Transverse colon (tissue), 4 donors: ENCODE data around the gene KLHDC7B. TPM values are rescaled to one million over a fixed set of nuclear protein-coding genes. Genes with fewer than 3 reads are reported as not detected.

Experiments used
- DNase-seq: peaks from one replicate; pipeline ENCODE4 v3.0.0-alpha.2; 2019
- H3K27ac ChIP-seq, 4 donors: fragments of 200-600 bp; sonication (generic); 2 replicates each; pipeline ENCODE4 v1.5.1; 2016 to 2018; ENCODE audit warnings: inconsistent platforms in 4 of 4
- H3K27me3 ChIP-seq: fragments of 200-600 bp; sonication (generic); 2 replicates; pipeline ENCODE4 v1.5.1; 2017; ENCODE audit warnings: inconsistent platforms
- H3K36me3 ChIP-seq, 4 donors: fragments of 200-600 bp; sonication (generic); 2 replicates each; pipeline ENCODE4 v1.5.1; 2017 to 2019; ENCODE audit warnings: inconsistent platforms in 4 of 4
- H3K4me1 ChIP-seq, 4 donors: fragments of 200-600 bp; sonication (generic); 2 replicates each; pipeline ENCODE4 v1.5.1; 2017 to 2020; ENCODE audit warnings: inconsistent platforms in 4 of 4
- H3K4me3 ChIP-seq, 4 donors: fragments of 200-600 bp; sonication (generic); 1 replicate in 1 of 4; 2 replicates in 3 of 4; pipeline versions ENCODE4 v1.5.1 to v1.6.1; 2017 to 2019; ENCODE audit warnings: inconsistent platforms in 4 of 4
- H3K9me3 ChIP-seq, 2 donors: fragments of 200-600 bp; sonication (generic); 2 replicates each; pipeline ENCODE4 v1.5.1; 2017 to 2019; ENCODE audit warnings: inconsistent platforms in 2 of 2
- EP300 ChIP-seq: sonication (generic); formaldehyde crosslinking; IDR thresholded peaks from one replicate; pipeline ENCODE4 v1.6.1; 2017; ENCODE audit warnings: antibody characterized with exemption, low read depth
- POLR2A ChIP-seq: fragments of 450-650 bp; IDR thresholded peaks from one replicate; pipeline ENCODE4 v1.6.1; 2016; ENCODE audit warnings: antibody characterized with exemption, mild to moderate bottlenecking, moderate library complexity
- POLR2AphosphoS5 ChIP-seq, 3 donors: sonication (generic); formaldehyde crosslinking; IDR thresholded peaks; one replicate each; pipeline ENCODE4 v1.6.1; 2016; ENCODE audit warnings: antibody characterized with exemption in 3 of 3
- WGBS, 2 donors: methylation state at CpG; one replicate each; pipeline ENCODE4 v1.1.5; 2018; ENCODE audit warnings: low coverage in 1 of 2; 5-methylcytosine and 5-hydroxymethylcytosine counted together
- in situ Hi-C, 4 donors: fragments of 200-750 bp; cut with MboI; loops; one replicate each; pipeline versions ENCODE4 v1.15.0 to v1.15.1; 2017; ENCODE audit warnings: low sequenced_read_pairs in 3 of 4, low pct_ligation_motif_present in 1 of 4, low pct_unique_long_range_greater_than_20kb in 1 of 4
- intact Hi-C: fragments of 100-400 bp; cut with DNase I; formaldehyde crosslinking; loops from one replicate; pipeline ENCODE4 v1.15.1; 2023; ENCODE audit warnings: low total_unique reads
- total RNA-seq, 4 donors: library from RNA; depleted of rRNA; stranded (reverse); fragments of >200 nt; gene quantifications; one replicate each; pipeline ENCODE4 v1.1.0, GENCODE V29; 2016
- TF ChIP-seq, protein P1 (sequence below), 5 experiments: fragments of 200-600 bp in 3 of 5; fragments of 450-650 bp in 2 of 5; sonication (generic) in 3 of 5; IDR thresholded peaks; 1 replicate in 2 of 5; 2 replicates in 3 of 5; pipeline ENCODE4 v1.5.1; 2016 to 2017; ENCODE audit warnings: antibody characterized with exemption in 5 of 5, inconsistent platforms in 3 of 5, mild to moderate bottlenecking in 2 of 5, moderate library complexity in 1 of 5

The KLHDC7B gene
- total RNA-seq, 4 donors from 2014 or later: 0.14 to 1.5 (median 0.32) TPM; not detected in 1

DNA sequence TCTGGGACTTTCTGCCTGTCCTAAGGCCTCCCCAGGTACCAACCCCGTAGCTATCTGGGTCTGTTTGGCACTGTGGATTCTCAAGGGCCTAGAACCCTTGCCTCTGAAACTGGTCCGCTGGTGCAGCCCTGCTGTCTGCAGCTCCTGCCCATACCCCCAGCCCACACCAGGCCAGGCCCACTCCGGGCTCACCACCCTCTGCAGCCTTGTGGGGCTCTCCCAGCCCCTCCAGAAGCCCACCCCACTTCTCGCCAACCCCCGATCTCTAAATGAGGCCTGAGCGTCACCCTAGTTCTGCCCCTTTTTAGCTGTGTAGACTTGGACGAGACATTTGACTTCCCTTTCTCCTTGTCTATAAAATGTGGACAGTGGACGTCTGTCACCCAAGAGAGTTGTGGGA is 4.7 kb downstream of the KLHDC7B start:
- 88 to 94% methylated on average over 5 to 8 of the region's 8 CpGs for WGBS, 2 donors
- in situ Hi-C loops (no loop called here), intact Hi-C loops (no loop called here)
- Histone ChIP-seq H3K27me3 (peaks cover 43% of the 10 kb centered on the region), H3K4me3 (no peak overlapping the region), H3K4me1 (peaks cover 4 to 19% (median 14%) of the 10 kb centered on the region in 4 donors), H3K9me3 (no peaks in the 10 kb centered on the region), H3K36me3 (no peaks in the 10 kb centered on the region), H3K27ac (no peak overlapping the region)
- no peak for TF ChIP-seq POLR2A
- no peak for TF ChIP-seq POLR2AphosphoS5 (IDR thresholded peaks at IDR 0.05)
- TF ChIP-seq, protein P1, sequence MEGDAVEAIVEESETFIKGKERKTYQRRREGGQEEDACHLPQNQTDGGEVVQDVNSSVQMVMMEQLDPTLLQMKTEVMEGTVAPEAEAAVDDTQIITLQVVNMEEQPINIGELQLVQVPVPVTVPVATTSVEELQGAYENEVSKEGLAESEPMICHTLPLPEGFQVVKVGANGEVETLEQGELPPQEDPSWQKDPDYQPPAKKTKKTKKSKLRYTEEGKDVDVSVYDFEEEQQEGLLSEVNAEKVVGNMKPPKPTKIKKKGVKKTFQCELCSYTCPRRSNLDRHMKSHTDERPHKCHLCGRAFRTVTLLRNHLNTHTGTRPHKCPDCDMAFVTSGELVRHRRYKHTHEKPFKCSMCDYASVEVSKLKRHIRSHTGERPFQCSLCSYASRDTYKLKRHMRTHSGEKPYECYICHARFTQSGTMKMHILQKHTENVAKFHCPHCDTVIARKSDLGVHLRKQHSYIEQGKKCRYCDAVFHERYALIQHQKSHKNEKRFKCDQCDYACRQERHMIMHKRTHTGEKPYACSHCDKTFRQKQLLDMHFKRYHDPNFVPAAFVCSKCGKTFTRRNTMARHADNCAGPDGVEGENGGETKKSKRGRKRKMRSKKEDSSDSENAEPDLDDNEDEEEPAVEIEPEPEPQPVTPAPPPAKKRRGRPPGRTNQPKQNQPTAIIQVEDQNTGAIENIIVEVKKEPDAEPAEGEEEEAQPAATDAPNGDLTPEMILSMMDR (IDR thresholded peaks at IDR 0.05): no peak
- TF ChIP-seq EP300: no peak
- no peak for DNase-seq

DNA sequence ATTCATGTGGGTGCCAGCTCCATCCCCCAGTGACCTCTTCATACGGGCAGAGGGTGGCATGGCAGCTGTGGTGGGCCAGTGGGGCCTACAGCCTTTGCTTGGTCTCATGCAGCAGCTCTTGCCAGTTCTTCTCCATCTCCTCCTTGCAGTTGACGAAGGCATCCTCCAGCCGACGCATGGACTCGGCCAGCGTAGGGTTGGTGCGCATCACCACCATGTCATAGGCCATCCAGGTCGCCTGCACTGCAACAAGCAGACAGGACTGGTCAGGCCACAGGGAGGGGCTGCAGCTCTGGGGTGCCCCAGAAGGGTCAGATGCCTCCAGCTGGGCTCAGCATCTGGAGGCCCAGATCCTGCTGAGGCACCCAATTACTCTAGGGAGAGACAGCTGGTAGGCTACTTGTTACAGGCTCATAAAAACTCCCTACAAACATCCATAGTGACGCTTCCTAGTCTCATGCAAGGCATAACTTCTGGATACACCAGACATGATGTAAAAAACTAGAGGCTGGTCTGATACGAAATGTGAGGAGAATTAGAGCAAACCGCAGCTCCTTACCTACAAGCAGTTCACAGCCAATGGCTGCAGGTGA is 5.6 kb downstream of the KLHDC7B start:
- Histone ChIP-seq H3K4me1 (peaks cover 4 to 19% (median 14%) of the 10 kb centered on the region in 4 donors), H3K9me3 (no peaks in the 10 kb centered on the region), H3K27ac (no peak overlapping the region), H3K36me3 (no peaks in the 10 kb centered on the region), H3K4me3 (no peak overlapping the region), H3K27me3 (peaks cover 38% of the 10 kb centered on the region)
- intact Hi-C loops: no loop called here
- in situ Hi-C loops: no loop called here
- DNase-seq: no peak
- no peak for TF ChIP-seq POLR2A
- no peak for TF ChIP-seq EP300
- TF ChIP-seq, protein P1 (IDR thresholded peaks at IDR 0.05): no peak
- TF ChIP-seq POLR2AphosphoS5 (IDR thresholded peaks at IDR 0.05): no peak
- WGBS, 2 donors: 90% methylated on average over 11 of the region's 11 CpGs; no CpG with 5 or more reads in 1 of the 2 donors

DNA sequence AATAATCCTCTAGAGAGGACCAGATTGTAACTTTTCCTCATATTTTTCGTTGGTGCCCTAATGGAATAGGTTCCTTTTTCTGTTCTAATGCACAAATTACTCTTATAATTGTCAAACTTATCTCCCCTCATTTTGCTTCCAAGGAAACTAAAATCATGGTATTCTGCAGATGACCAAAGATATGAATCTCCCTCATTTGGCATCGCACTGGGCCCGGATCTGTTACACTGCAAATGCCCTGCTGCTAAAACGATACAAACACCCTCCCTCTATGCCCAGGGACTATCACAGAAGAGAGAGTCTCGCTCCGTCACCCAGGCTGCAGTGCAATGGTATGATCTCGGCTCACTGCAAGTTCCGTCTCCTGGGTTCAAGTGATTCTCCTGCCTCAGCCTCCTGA is 7.6 kb downstream of the KLHDC7B start:
- Histone ChIP-seq H3K27ac (no peak overlapping the region), H3K36me3 (no peaks in the 10 kb centered on the region), H3K4me3 (no peak overlapping the region), H3K4me1 (peaks cover 3 to 11% (median 8%) of the 10 kb centered on the region in 4 donors), H3K27me3 (peaks cover 17% of the 10 kb centered on the region), H3K9me3 (no peaks in the 10 kb centered on the region)
- intact Hi-C loops (no loop called here), in situ Hi-C loops (no loop called here)
- WGBS, 2 donors: 83 to 87% methylated on average over 4 to 8 of the region's 8 CpGs
- no peak for DNase-seq
- TF ChIP-seq, protein P1 (IDR thresholded peaks at IDR 0.05): no peak
- TF ChIP-seq EP300: no peak
- TF ChIP-seq POLR2AphosphoS5 (IDR thresholded peaks at IDR 0.05): no peak
- no peak for TF ChIP-seq POLR2A

DNA sequence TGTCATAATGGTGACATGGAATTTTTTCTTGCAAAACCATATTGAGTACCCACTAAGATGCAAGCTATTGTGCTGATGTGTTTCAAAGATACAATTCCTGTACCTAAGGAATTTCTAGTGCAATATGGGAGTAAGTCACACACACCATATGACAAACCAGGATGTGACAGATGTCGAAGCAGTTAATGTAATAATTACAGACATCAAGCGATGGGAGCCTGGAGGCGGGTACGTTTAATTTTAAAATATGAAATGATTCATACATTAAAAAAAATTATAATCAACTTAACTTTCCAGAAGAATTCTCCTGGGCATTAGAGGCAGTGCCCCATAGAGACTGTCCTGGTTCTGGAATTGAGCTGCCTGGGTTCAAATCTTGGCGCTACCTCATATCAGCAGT is 11.0 kb downstream of the KLHDC7B start:
- Histone ChIP-seq H3K4me1 (no peaks in the 10 kb centered on the region), H3K27ac (no peak overlapping the region), H3K4me3 (no peak overlapping the region), H3K27me3 (peaks cover 4% of the 10 kb centered on the region), H3K9me3 (no peaks in the 10 kb centered on the region), H3K36me3 (no peaks in the 10 kb centered on the region)
- intact Hi-C loops (no loop called here), in situ Hi-C loops (no loop called here)
- no peak for DNase-seq
- 83 to 93% methylated on average over 4 to 5 of the region's 5 CpGs for WGBS, 2 donors
- TF ChIP-seq POLR2AphosphoS5 (IDR thresholded peaks at IDR 0.05) (no peak), EP300 (no peak), POLR2A (no peak)
- TF ChIP-seq, protein P1 (IDR thresholded peaks at IDR 0.05): no peak
